B cell (primary cell): ENCODE data around the gene UBR1. TPM values are rescaled to one million over a fixed set of nuclear protein-coding genes. Genes with fewer than 3 reads are reported as not detected.
"Not testable (repeated sequence)": the region's sequence is repeated elsewhere in the genome, so short reads cannot be mapped to it uniquely, and the experiment has no call there.

Experiments used
- ATAC-seq: fragments of 200-7000 bp; cut with Tn5 transposase; one replicate; pipeline ENCODE4 v1.10.0; 2021; ENCODE audit warnings: low read depth, mild to moderate bottlenecking, moderate number of reproducible peaks, moderate library complexity
- CTCF ChIA-PET: fragments of 350-600 bp; sonication (Branson Sonifier 250); formaldehyde crosslinking; loops from one replicate; lab custom pipeline; 2021; ENCODE audit warnings: antibody characterized with exemption, inconsistent platforms; lab: Charles Lee
- POLR2A ChIA-PET: fragments of 350-600 bp; sonication (Branson Sonifier 250); formaldehyde crosslinking; loops from one replicate; lab custom pipeline; 2021; ENCODE audit warnings: antibody characterized with exemption; lab: Charles Lee
- DNase-seq: peaks from one replicate; pipeline ENCODE4 v3.0.0; 2013
- H2AFZ ChIP-seq: 2 replicates; pipeline ENCODE4 v1.6.1; 2012; ENCODE audit warnings: mild to moderate bottlenecking, low read depth, low read length; ENCODE audit not compliant: insufficient read depth, poor library complexity, severe bottlenecking
- H3K27ac ChIP-seq, 2 donors: 1 replicate in 1 of 2; 2 replicates in 1 of 2; pipeline ENCODE4 v1.5.1; 2012 to 2013; ENCODE audit warnings: low read length in 2 of 2, mild to moderate bottlenecking in 2 of 2, moderate library complexity in 1 of 2
- H3K27me3 ChIP-seq, 4 experiments: fragments of 200-600 bp in 1 of 4; sonication (generic) in 1 of 4; replicated peaks in 1 of 4; 1 replicate in 2 of 4; 2 replicates in 2 of 4; pipeline versions ENCODE4 v1.6.1 to v1.7.0; 2013 to 2016; ENCODE audit warnings: low read length in 3 of 4, mild to moderate bottlenecking in 2 of 4, mixed read lengths in 1 of 4, moderate library complexity in 1 of 4; ENCODE audit not compliant: insufficient read depth in 4 of 4, control insufficient read depth in 3 of 4; ENCODE audit errors: control extremely low read depth in 1 of 4
- H3K36me3 ChIP-seq, 2 experiments: replicated peaks in 1 of 2; 1 replicate in 1 of 2; 2 replicates in 1 of 2; pipeline versions ENCODE4 v1.6.1 to v1.7.1; 2013; ENCODE audit warnings: low read length in 1 of 2; ENCODE audit not compliant: insufficient read depth in 2 of 2, control insufficient read depth in 1 of 2; ENCODE audit errors: control extremely low read depth in 1 of 2, extremely low read depth in 1 of 2
- H3K4me1 ChIP-seq, 2 donors: fragments of 200-600 bp in 1 of 2; sonication (generic) in 1 of 2; 1 replicate in 1 of 2; 2 replicates in 1 of 2; pipeline versions ENCODE4 v1.5.1 to v1.6.1; 2013 to 2017; ENCODE audit warnings: low read length in 2 of 2; ENCODE audit not compliant: control insufficient read depth in 2 of 2, insufficient read depth in 2 of 2
- H3K4me2 ChIP-seq: replicated peaks from 2 replicates; pipeline ENCODE3; 2012; ENCODE audit warnings: mild to moderate bottlenecking, low read depth, low read length; ENCODE audit not compliant: poor library complexity, severe bottlenecking
- H3K4me3 ChIP-seq, 5 experiments: fragments of 200-600 bp in 1 of 5; sonication (generic) in 1 of 5; 1 replicate in 3 of 5; 2 replicates in 2 of 5; pipeline versions ENCODE4 v1.5.1 to v1.7.0; 2011 to 2016; ENCODE audit warnings: low read length in 4 of 5, mild to moderate bottlenecking in 4 of 5, low read depth in 2 of 5, control low read depth in 1 of 5, moderate library complexity in 1 of 5; ENCODE audit not compliant: insufficient read depth in 1 of 5; ENCODE audit errors: control extremely low read depth in 1 of 5, extremely low read depth in 1 of 5
- H3K79me2 ChIP-seq: fragments of 200-600 bp; sonication (generic); one replicate; pipeline ENCODE4 v1.6.0; 2016; ENCODE audit warnings: low read length; ENCODE audit not compliant: control insufficient read depth, insufficient read depth
- H3K9ac ChIP-seq: fragments of 200-600 bp; sonication (generic); 2 replicates; pipeline ENCODE4 v1.6.1; 2017; ENCODE audit warnings: mild to moderate bottlenecking, low read length, moderate library complexity
- H3K9me3 ChIP-seq, 3 donors: one replicate each; pipeline versions ENCODE4 v1.6.1 to v1.7.1; 2013; ENCODE audit warnings: low read length in 2 of 3; ENCODE audit not compliant: control insufficient read depth in 2 of 3, insufficient read depth in 1 of 3; ENCODE audit errors: control extremely low read depth in 1 of 3
- H4K20me1 ChIP-seq: 2 replicates; pipeline ENCODE4 v1.6.0; 2012; ENCODE audit warnings: mild to moderate bottlenecking, low read length; ENCODE audit not compliant: insufficient read depth, control insufficient read depth, poor library complexity, severe bottlenecking
- H3K27ac Mint-ChIP-seq: one replicate; pipeline ENCODE4 v1.8.0; 2021; ENCODE audit warnings: mixed read lengths
- H3K27me3 Mint-ChIP-seq: one replicate; pipeline ENCODE4 v1.8.0; 2021; ENCODE audit warnings: mixed read lengths
- H3K4me1 Mint-ChIP-seq: one replicate; pipeline ENCODE4 v1.8.0; 2021; ENCODE audit warnings: mixed read lengths
- H3K4me3 Mint-ChIP-seq: one replicate; pipeline ENCODE4 v1.8.0; 2021; ENCODE audit warnings: mixed read lengths
- H3K9me3 Mint-ChIP-seq: one replicate; pipeline ENCODE4 v1.8.0; 2022; ENCODE audit warnings: mixed read lengths; ENCODE audit not compliant: insufficient read depth
- CTCF ChIP-seq: fragments of 200-600 bp; IDR thresholded peaks from one replicate; pipeline ENCODE4 v1.8.0; 2022; ENCODE audit warnings: antibody characterized with exemption, mild to moderate bottlenecking
- EZH2 ChIP-seq: IDR thresholded peaks from 2 replicates; pipeline ENCODE4 v1.6.1; 2012; ENCODE audit warnings: borderline replicate concordance, low read depth, mild to moderate bottlenecking, moderate library complexity, low read length; ENCODE audit not compliant: insufficient read depth, poor library complexity, severe bottlenecking
- WGBS: methylation state at CpG from one replicate; pipeline ENCODE4 v1.1.5; 2013; ENCODE audit warnings: missing lambda C conversion rate; ENCODE audit not compliant: insufficient coverage; 5-methylcytosine and 5-hydroxymethylcytosine counted together
- intact Hi-C: fragments of 100-400 bp; cut with micrococcal nuclease; formaldehyde crosslinking; loops from one replicate; pipeline ENCODE4 v1.10.0; 2022
- polyA plus RNA-seq: library from polyadenylated mRNA; depleted of rRNA; stranded (reverse); fragments of >200 nt; gene quantifications from 2 replicates; pipeline ENCODE4 v1.2.3, GENCODE V29; 2012
- small RNA-seq: library from RNA; depleted of rRNA; stranded (forward); fragments of <200 nt; gene quantifications from one replicate; pipeline ENCODE3, GENCODE V24; 2012; ENCODE audit warnings: low replicate concordance, low read depth; ENCODE audit not compliant: insufficient read length
- total RNA-seq, 2 donors: library from RNA; stranded (reverse); fragments of 120-200 nt in 1 of 2; gene quantifications; 1 replicate in 1 of 2; 2 replicates in 1 of 2; pipeline versions ENCODE4 v1.2.3 to v1.2.4, GENCODE V29; 2013 to 2022

Gene UBR1
- total and polyA plus RNA-seq, 2 donors (not counting 1 experiment from before 2014, with no cell fraction given), result 9.7 to 66.7 TPM

GRCh38 chr15:42903388-42904324, 202.2 kb downstream of the UBR1 start:
- H3K27me3 Mint-ChIP-seq, result no peaks in the 10 kb centered on the region

GRCh38 chr15:42893911-42894310, 211.9 kb downstream of the UBR1 start:
- H3K27ac ChIP-seq, H3K4me1 ChIP-seq, H3K36me3 ChIP-seq, ATAC-seq, H3K4me2 ChIP-seq, H3K9ac ChIP-seq, H3K27me3 ChIP-seq, H3K27ac Mint-ChIP-seq, intact Hi-C loops, H3K4me3 Mint-ChIP-seq, H3K4me1 Mint-ChIP-seq, H3K27me3 Mint-ChIP-seq, H2AFZ ChIP-seq, H3K4me3 ChIP-seq, H3K9me3 Mint-ChIP-seq, POLR2A ChIA-PET, DNase-seq: not testable (repeated sequence)
- peaks cover 13% of the 10 kb centered on the region for H4K20me1 ChIP-seq
- CTCF ChIA-PET, result interaction anchor here (0.6 kb wide), 1 partner anchor 16 kb away, joined by 3 read pairs; no protein-coding TSS in a partner anchor
- H3K79me2 ChIP-seq, result peaks cover 69% of the 10 kb centered on the region
- no CpG with 5 or more reads among the region's 1 CpG for WGBS
- H3K9me3 ChIP-seq, result peaks cover 4 to 12% (median 11%) of the 10 kb centered on the region in 3 donors

More at GRCh38 chr15:42903388-42904324, 202.2 kb downstream of the UBR1 start:
- H3K36me3 ChIP-seq, result no peaks in the 10 kb centered on the region
- ChIA-PET POLR2A (no interaction called here), CTCF (interaction anchor here (0.6 kb wide), 1 partner anchor 32 kb away, joined by 3 read pairs; no protein-coding TSS in a partner anchor)
- peaks cover 9% of the 10 kb centered on the region for H4K20me1 ChIP-seq
- H3K9ac ChIP-seq, result no peak overlapping the region
- no peak overlapping the region for H3K4me3 ChIP-seq
- H3K79me2 ChIP-seq, result peaks cover 62% of the 10 kb centered on the region
- ATAC-seq (no peak), DNase-seq (no peak)
- H3K4me1 ChIP-seq, result no peaks in the 10 kb centered on the region
- Mint-ChIP-seq H3K9me3 (no peaks in the 10 kb centered on the region), H3K27ac (no peak overlapping the region), H3K4me3 (no peak overlapping the region), H3K4me1 (peaks cover 14% of the 10 kb centered on the region)
- TF ChIP-seq CTCF (no peak), EZH2 (no peak)
- intact Hi-C loops, result no loop called here
- WGBS, result no CpG with 5 or more reads among the region's 5 CpGs
- H3K27me3 ChIP-seq, result no peaks in the 10 kb centered on the region
- no peaks in the 10 kb centered on the region for H3K9me3 ChIP-seq
- H3K4me2 ChIP-seq, result no peak overlapping the region
- H3K27ac ChIP-seq, result no peak overlapping the region
- no peak overlapping the region for H2AFZ ChIP-seq

Small RNA genes within 50 kb of the gene (small RNA-seq; reads per million reads assigned to genes)
- gene AC068724.2, result not detected

Other genes starting within 250 kb of the UBR1 start
- gene TTBK2, start 185.3 kb downstream of the UBR1 start, total RNA-seq, result 38.7 and 39.6 TPM in 2 replicates
- gene TTBK2, start 185.3 kb downstream of the UBR1 start, polyA plus RNA-seq, result 4.3 and 7.2 TPM in 2 replicates
- gene TMEM62, start 27.5 kb upstream of the UBR1 start, total RNA-seq, result 65.3 and 74.4 TPM in 2 replicates
- 18.6 and 24.4 TPM in 2 replicates for gene TMEM62, start 27.5 kb upstream of the UBR1 start, polyA plus RNA-seq
- gene CCNDBP1, start 79.4 kb upstream of the UBR1 start, total RNA-seq, result 113 and 116 TPM in 2 replicates
- gene CCNDBP1, start 79.4 kb upstream of the UBR1 start, polyA plus RNA-seq, result 111 and 127 TPM in 2 replicates
- not detected in 2 replicates for gene EPB42, start 115.0 kb upstream of the UBR1 start, total RNA-seq
- gene EPB42, start 115.0 kb upstream of the UBR1 start, polyA plus RNA-seq, result not detected in 2 replicates
- gene TGM5, start 160.9 kb upstream of the UBR1 start, total RNA-seq, result 0.42 TPM in 1 of 2 replicates, not detected in the other
- not detected in 2 replicates for gene TGM5, start 160.9 kb upstream of the UBR1 start, polyA plus RNA-seq
- gene TGM7, start 196.2 kb upstream of the UBR1 start, total RNA-seq, result not detected in 2 replicates
- gene TGM7, start 196.2 kb upstream of the UBR1 start, polyA plus RNA-seq, result not detected in 2 replicates
- 12.8 and 16.2 TPM in 2 replicates for gene LCMT2, start 224.5 kb upstream of the UBR1 start, total RNA-seq
- 7.5 and 10.1 TPM in 2 replicates for gene LCMT2, start 224.5 kb upstream of the UBR1 start, polyA plus RNA-seq